ENCODE results near the gene CENPS. TPM values are rescaled to one million over a fixed set of nuclear protein-coding genes. Genes with fewer than 3 reads are reported as not detected.

CENPS gene
- total RNA-seq, 1 donor from 2014 or later, result 9.8 TPM

DNA sequence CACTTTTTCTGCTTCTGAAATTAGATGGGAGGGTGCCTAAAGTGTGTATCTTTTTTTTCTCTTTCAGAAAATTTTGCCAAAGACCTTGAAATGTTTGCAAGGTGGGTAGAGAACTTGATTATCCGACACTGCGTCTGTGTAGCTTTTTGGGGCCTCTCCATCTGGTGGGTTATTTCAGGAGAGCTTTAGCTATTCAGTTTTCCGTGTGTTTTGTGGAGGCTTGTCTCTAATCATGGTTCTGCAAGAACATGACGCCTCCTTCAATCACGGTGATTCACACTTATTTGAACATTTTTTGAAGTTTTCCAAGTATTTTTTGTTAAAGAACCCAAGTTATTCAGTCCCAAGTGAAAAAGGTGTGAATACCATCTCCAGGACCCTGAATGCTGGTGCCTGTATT, 4.4 kb downstream of the CENPS start:
- TF ChIP-seq CTCF (IDR thresholded peaks at IDR 0.05; ENCODE audit: unreplicated experiment), result no peak
- no peak for DNase-seq (ENCODE audit: low spot score)
- H3K4me3 Mint-ChIP-seq (ENCODE audit: unreplicated experiment), result no peak overlapping the region
- H3K27ac Mint-ChIP-seq (ENCODE audit: unreplicated experiment), result no peak overlapping the region
- no peaks in the 10 kb centered on the region for H3K9me3 Mint-ChIP-seq (ENCODE audit: unreplicated experiment)
- H3K4me1 Mint-ChIP-seq (ENCODE audit: unreplicated experiment), result peaks cover 12% of the 10 kb centered on the region
- H3K27me3 Mint-ChIP-seq (ENCODE audit: unreplicated experiment), result peaks cover 5% of the 10 kb centered on the region
- peaks cover 3% of the 10 kb centered on the region for H3K36me3 Mint-ChIP-seq (ENCODE audit: low read depth, unreplicated experiment)

GRCh38 chr1:10437052-10437451, 6.8 kb downstream of the CENPS start:
- Mint-ChIP-seq H3K27ac (ENCODE audit: unreplicated experiment) (no peak overlapping the region), H3K4me3 (ENCODE audit: unreplicated experiment) (no peak overlapping the region), H3K36me3 (ENCODE audit: low read depth, unreplicated experiment) (no peaks in the 10 kb centered on the region), H3K27me3 (ENCODE audit: unreplicated experiment) (peaks cover 5% of the 10 kb centered on the region), H3K4me1 (ENCODE audit: unreplicated experiment) (no peaks in the 10 kb centered on the region), H3K9me3 (ENCODE audit: unreplicated experiment) (no peaks in the 10 kb centered on the region)
- DNase-seq (ENCODE audit: low spot score), result no peak
- no peak for TF ChIP-seq CTCF (IDR thresholded peaks at IDR 0.05; ENCODE audit: unreplicated experiment)

DNA sequence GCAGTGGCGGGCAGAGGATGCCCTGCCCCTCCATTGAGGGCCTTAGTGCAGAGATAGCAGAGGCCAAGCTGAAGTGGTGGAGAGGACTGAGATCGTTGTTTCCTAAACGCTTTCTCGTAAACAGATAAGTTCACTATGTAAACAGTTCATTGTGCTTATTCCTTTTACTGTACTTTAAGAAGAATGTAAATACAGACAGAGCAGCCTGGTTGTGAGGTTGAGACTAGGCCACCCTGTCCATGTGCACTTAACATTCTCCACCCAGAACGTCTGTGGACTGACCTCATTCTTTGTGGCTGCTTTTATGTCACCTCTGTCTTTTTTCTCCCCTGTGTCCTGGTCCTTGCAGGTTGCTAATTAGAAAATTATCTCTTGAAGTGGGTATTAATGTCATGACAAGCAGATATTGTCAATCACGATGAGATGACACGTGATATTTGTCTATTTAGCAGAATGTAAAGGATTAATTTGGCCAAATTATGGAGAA, 8.5 kb downstream of the CENPS start:
- Mint-ChIP-seq H3K9me3 (ENCODE audit: unreplicated experiment) (no peaks in the 10 kb centered on the region), H3K27ac (ENCODE audit: unreplicated experiment) (no peak overlapping the region), H3K36me3 (ENCODE audit: low read depth, unreplicated experiment) (no peaks in the 10 kb centered on the region), H3K4me1 (ENCODE audit: unreplicated experiment) (no peaks in the 10 kb centered on the region), H3K27me3 (ENCODE audit: unreplicated experiment) (peaks cover 4% of the 10 kb centered on the region), H3K4me3 (ENCODE audit: unreplicated experiment) (no peak overlapping the region)
- DNase-seq (ENCODE audit: low spot score), result no peak
- TF ChIP-seq CTCF (IDR thresholded peaks at IDR 0.05; ENCODE audit: unreplicated experiment), result no peak

DNA sequence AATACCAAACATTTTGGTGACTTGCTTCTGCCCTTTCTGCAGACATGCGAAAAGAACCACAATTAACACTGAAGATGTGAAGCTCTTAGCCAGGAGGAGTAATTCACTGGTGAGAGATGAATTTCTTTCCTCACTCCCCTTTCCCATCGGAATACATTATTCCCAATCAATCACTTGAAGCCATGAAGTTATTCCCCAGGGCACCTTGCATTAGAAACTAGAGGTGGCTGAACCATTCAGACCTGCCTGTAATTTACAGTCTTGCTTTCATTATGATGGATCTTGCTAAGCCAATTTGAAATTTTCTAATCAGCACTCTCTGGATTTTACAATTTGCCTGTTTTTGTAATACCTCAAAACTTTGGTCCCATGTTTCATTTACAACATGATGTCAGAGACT, 10.1 kb downstream of the CENPS start:
- Mint-ChIP-seq H3K4me3 (ENCODE audit: unreplicated experiment) (no peak overlapping the region), H3K27me3 (ENCODE audit: unreplicated experiment) (peaks cover 2% of the 10 kb centered on the region), H3K9me3 (ENCODE audit: unreplicated experiment) (no peaks in the 10 kb centered on the region), H3K4me1 (ENCODE audit: unreplicated experiment) (no peaks in the 10 kb centered on the region), H3K36me3 (ENCODE audit: low read depth, unreplicated experiment) (no peaks in the 10 kb centered on the region), H3K27ac (ENCODE audit: unreplicated experiment) (no peak overlapping the region)
- DNase-seq (ENCODE audit: low spot score), result no peak
- TF ChIP-seq CTCF (IDR thresholded peaks at IDR 0.05; ENCODE audit: unreplicated experiment), result no peak

DNA sequence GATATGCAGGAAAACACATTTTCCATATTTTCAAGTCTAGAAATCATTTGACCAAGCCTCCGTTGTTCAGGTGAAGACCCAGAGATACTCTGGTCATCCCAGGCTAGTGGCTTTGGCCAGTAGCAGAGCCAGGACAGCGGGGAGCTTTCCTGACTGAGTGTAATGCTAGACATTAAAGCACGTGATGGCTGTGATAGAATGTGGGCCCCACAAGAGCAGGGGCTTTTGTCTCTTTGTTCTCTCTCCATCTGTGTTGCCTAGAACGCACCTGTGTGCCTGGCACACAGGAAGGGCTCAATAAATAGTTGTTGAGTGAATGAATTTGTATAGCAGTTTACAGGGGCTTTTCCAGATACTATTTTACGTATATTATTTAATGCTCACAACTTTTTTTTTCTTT, 10.6 kb downstream of the CENPS start:
- Mint-ChIP-seq H3K4me1 (ENCODE audit: unreplicated experiment) (no peaks in the 10 kb centered on the region), H3K9me3 (ENCODE audit: unreplicated experiment) (no peaks in the 10 kb centered on the region), H3K27me3 (ENCODE audit: unreplicated experiment) (peaks cover 2% of the 10 kb centered on the region), H3K36me3 (ENCODE audit: low read depth, unreplicated experiment) (no peaks in the 10 kb centered on the region), H3K27ac (ENCODE audit: unreplicated experiment) (no peak overlapping the region), H3K4me3 (ENCODE audit: unreplicated experiment) (no peak overlapping the region)
- no peak for DNase-seq (ENCODE audit: low spot score)
- TF ChIP-seq CTCF (IDR thresholded peaks at IDR 0.05; ENCODE audit: unreplicated experiment), result no peak

All from endothelial cell (in vitro differentiated cells).